ENCODE data around the gene OTOS. TPM values are rescaled to one million over a fixed set of nuclear protein-coding genes. Genes with fewer than 3 reads are reported as not detected.

The OTOS gene
- polyA plus RNA-seq, 1 experiment: not detected

DNA sequence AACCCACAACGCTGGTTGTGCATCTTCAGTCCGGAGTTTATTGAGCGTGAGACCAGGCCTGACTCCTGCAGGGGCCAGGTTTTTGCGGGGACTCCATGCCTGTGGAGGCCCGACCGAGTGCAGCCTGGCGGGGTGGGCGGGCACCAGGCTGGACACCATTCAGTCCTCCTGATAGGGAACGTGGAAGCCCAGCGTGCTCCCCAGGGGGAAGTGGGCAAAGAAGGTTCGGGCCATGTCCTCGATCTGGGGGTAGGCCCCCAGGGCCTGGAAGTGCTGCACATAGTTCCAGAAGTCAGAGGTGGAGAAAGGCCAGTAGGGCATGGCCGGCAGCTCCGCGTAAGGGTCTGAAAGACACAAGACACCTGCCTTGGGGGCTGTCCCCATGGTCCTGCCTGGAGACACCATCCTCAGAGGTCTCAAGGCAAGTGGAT, 1.4 kb downstream of the OTOS start:
- H3K36me3 ChIP-seq (ENCODE audit: control insufficient read depth, insufficient read depth, low read length): no peaks in the 10 kb centered on the region
- H3K4me3 ChIP-seq (ENCODE audit: low read depth, low read length): no peak overlapping the region
- peaks cover 3% of the 10 kb centered on the region for H3K27me3 ChIP-seq (ENCODE audit: control insufficient read depth, insufficient read depth, low read length)
- no peak for DNase-seq (ENCODE audit: low read depth)
- ChIA-PET CTCF (interaction anchor here (1.4 to 8.2 kb wide), 2 partner anchors 11 to 79 kb away, joined by 4 to 175 read pairs; no protein-coding TSS in a partner anchor), POLR2A (no interaction called here)
- no peak for TF ChIP-seq CTCF (IDR thresholded peaks at IDR 0.05; ENCODE audit: insufficient read depth, low read depth, low read length)

- no peak for DNase-seq (ENCODE audit: low read depth)
- peaks cover 3% of the 10 kb centered on the region for H3K27me3 ChIP-seq (ENCODE audit: control insufficient read depth, insufficient read depth, low read length)
- TF ChIP-seq CTCF (IDR thresholded peaks at IDR 0.05; ENCODE audit: insufficient read depth, low read depth, low read length): no peak
- H3K36me3 ChIP-seq (ENCODE audit: control insufficient read depth, insufficient read depth, low read length): peaks cover 2% of the 10 kb centered on the region
- H3K4me3 ChIP-seq (ENCODE audit: low read depth, low read length): no peak overlapping the region
- ChIA-PET POLR2A (no interaction called here), CTCF (interaction anchor here (0.7 to 8.2 kb wide), 2 partner anchors 72 to 79 kb away, joined by 3 to 175 read pairs; no protein-coding TSS in a partner anchor)
Observed at GRCh38 chr2:240138254-240138984, 2.0 kb downstream of the OTOS start.

DNA sequence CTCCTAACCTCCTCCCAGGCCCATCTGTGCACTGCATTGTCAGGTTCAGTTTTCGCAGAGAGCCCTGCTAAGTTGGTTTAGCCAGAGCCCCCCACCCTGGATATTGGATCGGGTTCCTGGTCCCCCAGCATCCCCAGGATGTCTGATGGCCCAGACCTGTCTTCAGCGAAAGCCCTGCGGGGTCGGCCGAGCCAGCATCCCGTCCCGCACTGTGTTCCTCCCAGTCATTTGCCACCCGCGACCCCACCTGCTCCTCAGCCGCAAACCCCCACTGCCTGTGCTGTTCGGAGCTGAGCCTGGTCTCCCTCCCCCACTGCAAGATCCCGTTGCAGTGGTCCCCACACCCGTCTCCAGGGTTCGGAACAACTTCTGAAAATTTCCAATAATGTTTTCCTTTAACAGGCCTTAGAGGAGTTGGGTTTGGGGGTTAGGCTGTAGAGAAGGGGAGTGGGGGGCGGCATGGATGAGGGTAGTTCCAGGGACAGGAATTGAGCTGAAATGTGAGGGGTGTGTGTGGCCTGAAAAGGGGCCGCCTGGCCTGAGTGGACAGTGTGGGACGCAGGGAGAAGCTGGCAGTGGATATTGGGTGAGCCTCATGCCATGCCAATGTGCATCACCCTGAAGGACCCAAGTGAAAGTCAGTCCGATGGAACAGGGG, 2.7 kb downstream of the OTOS start:
- ChIA-PET CTCF (interaction anchor here (0.7 kb wide), 1 partner anchor 71 kb away, joined by 3 read pairs; no protein-coding TSS in a partner anchor), POLR2A (no interaction called here)
- TF ChIP-seq CTCF (IDR thresholded peaks at IDR 0.05; ENCODE audit: insufficient read depth, low read depth, low read length): no peak
- Histone ChIP-seq H3K36me3 (ENCODE audit: control insufficient read depth, insufficient read depth, low read length) (peaks cover 4% of the 10 kb centered on the region), H3K27me3 (ENCODE audit: control insufficient read depth, insufficient read depth, low read length) (peaks cover 3% of the 10 kb centered on the region), H3K4me3 (ENCODE audit: low read depth, low read length) (no peak overlapping the region)
- no peak for DNase-seq (ENCODE audit: low read depth)

DNA sequence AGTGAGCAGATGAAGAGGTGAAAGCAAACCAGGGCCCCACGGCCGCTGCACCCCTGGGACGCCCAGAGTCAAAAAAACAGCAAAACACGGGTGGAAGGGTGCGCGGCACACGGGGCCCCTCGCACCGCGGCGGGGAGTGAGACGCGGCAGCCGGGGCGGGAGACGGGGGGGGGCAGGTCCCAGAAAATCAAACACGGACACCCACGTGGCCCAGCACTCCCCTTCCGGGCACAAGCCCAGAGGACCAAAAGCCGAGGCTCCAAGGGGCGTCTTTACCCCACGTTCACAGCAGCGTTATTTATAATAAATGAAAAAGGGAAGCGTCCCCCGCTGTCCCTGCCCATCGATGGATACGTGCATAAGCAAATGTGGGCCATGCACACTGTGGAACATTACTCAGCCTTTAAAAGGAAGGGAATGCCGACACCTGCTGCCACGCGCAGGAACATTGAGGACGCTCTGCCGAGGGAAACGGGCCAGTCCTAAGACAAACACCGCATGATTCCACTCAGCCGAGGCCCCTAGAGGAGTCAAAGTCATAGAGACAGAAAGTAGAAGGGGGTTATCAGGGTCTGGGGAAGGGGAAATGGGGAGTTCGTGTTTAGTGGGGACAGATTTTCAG, 3.7 kb downstream of the OTOS start:
- ChIA-PET CTCF (no interaction called here), POLR2A (no interaction called here)
- Histone ChIP-seq H3K36me3 (ENCODE audit: control insufficient read depth, insufficient read depth, low read length) (peaks cover 12% of the 10 kb centered on the region), H3K27me3 (ENCODE audit: control insufficient read depth, insufficient read depth, low read length) (peaks cover 3% of the 10 kb centered on the region), H3K4me3 (ENCODE audit: low read depth, low read length) (peak overlapping the region; percentile 97)
- TF ChIP-seq CTCF (IDR thresholded peaks at IDR 0.05; ENCODE audit: insufficient read depth, low read depth, low read length): no peak
- no peak for DNase-seq (ENCODE audit: low read depth)
